HepG2 (cell line): ENCODE measurements around the gene LRRC8D. TPM values are rescaled to one million over a fixed set of nuclear protein-coding genes. Genes with fewer than 3 reads are reported as not detected.

Source experiments
- MAX ChIP-seq: IDR thresholded peaks from 2 replicates; pipeline ENCODE4 v1.6.1; 2012; ENCODE audit warnings: inconsistent platforms
- MEIS1 ChIP-seq: sonication (generic); formaldehyde crosslinking; IDR thresholded peaks from 2 replicates; pipeline ENCODE4 v1.9.0; 2021; ENCODE audit warnings: mild to moderate bottlenecking, missing genetic modification reagents, moderate library complexity, borderline replicate concordance
- MIER3 ChIP-seq: IDR thresholded peaks from 2 replicates; pipeline ENCODE4 v1.6.1; 2016; ENCODE audit warnings: missing compliant biosample characterization, borderline replicate concordance
- NFE2 ChIP-seq: sonication (generic); formaldehyde crosslinking; IDR thresholded peaks from 2 replicates; pipeline ENCODE4 v1.4.0; 2020; ENCODE audit warnings: missing genetic modification reagents
- SIN3B ChIP-seq: fragments of 150-350 bp; IDR thresholded peaks from 2 replicates; pipeline ENCODE4 v1.6.1; 2014; ENCODE audit warnings: low read length
- SRSF4 ChIP-seq: fragments of 200-400 bp; formaldehyde crosslinking; IDR thresholded peaks from one replicate; pipeline ENCODE4 v1.6.1; 2018; ENCODE audit warnings: mild to moderate bottlenecking, low read depth, low read length, moderate library complexity; ENCODE audit not compliant: poor library complexity, severe bottlenecking
- STAT6 ChIP-seq: sonication (generic); formaldehyde crosslinking; IDR thresholded peaks from 2 replicates; pipeline ENCODE4 v1.4.0; 2020; ENCODE audit warnings: missing genetic modification reagents, mild to moderate bottlenecking, borderline replicate concordance
- TCF7 ChIP-seq: sonication (generic); IDR thresholded peaks from 2 replicates; pipeline ENCODE4 v1.6.1; 2016; ENCODE audit warnings: antibody characterized with exemption, low read depth
- ZBTB25 ChIP-seq: IDR thresholded peaks from 2 replicates; pipeline ENCODE4 v1.6.1; 2018; ENCODE audit warnings: missing genetic modification reagents
- ZKSCAN1 ChIP-seq: fragments of 150-350 bp; IDR thresholded peaks from 2 replicates; pipeline ENCODE4 v1.6.1; 2014; ENCODE audit warnings: low read length
- ZNF10 ChIP-seq: sonication (generic); formaldehyde crosslinking; IDR thresholded peaks from 2 replicates; pipeline ENCODE4 v1.4.0; 2020; ENCODE audit warnings: mild to moderate bottlenecking, low read depth, missing genetic modification reagents, borderline replicate concordance
- ZNF17 ChIP-seq: sonication (generic); formaldehyde crosslinking; IDR thresholded peaks from 2 replicates; pipeline ENCODE4 v1.5.0; 2020; ENCODE audit warnings: mild to moderate bottlenecking, missing genetic modification reagents
- ZNF251 ChIP-seq: sonication (generic); formaldehyde crosslinking; IDR thresholded peaks from 2 replicates; pipeline ENCODE4 v1.9.0; 2021; ENCODE audit warnings: mild to moderate bottlenecking, missing genetic modification reagents
- ZNF510 ChIP-seq: sonication (generic); formaldehyde crosslinking; IDR thresholded peaks from 2 replicates; pipeline ENCODE4 v1.4.0; 2020; ENCODE audit warnings: low read depth, mild to moderate bottlenecking, missing genetic modification reagents
- ZNF589 ChIP-seq: sonication (generic); formaldehyde crosslinking; conservative IDR thresholded peaks from 2 replicates; pipeline ENCODE4 v1.8.0; 2022; ENCODE audit warnings: mild to moderate bottlenecking, moderate library complexity, missing genetic modification reagents
- ZNF784 ChIP-seq: sonication (generic); formaldehyde crosslinking; IDR thresholded peaks from 2 replicates; pipeline ENCODE4 v1.5.1; 2020; ENCODE audit warnings: missing genetic modification reagents, mild to moderate bottlenecking, borderline replicate concordance
- polyA plus RNA-seq, 8 experiments: library from polyadenylated mRNA; depleted of rRNA in 3 of 8; stranded (reverse) in 7 of 8; unstranded in 1 of 8; fragments of >200 nt; fragmentation: Illumina TruSeq in 4 of 8; extraction: Trizol in 4 of 8; gene quantifications; 2 replicates each; pipeline versions ENCODE4 v1.2.1 to v1.2.3, GENCODE V29; 2011 to 2016; ENCODE audit warnings: low read depth in 4 of 8, missing spikeins in 1 of 8, mixed read lengths in 1 of 8; ENCODE audit not compliant: insufficient read depth in 1 of 8
- total RNA-seq, 5 experiments: library from RNA; depleted of rRNA; stranded (reverse); fragments of >200 nt; fragmentation: Illumina TruSeq; extraction: Trizol; gene quantifications; 2 replicates each; pipeline ENCODE4 v1.2.3, GENCODE V29; 2016; ENCODE audit warnings: low read depth in 1 of 5
- TF ChIP-seq, protein P1 (sequence below): sonication (generic); formaldehyde crosslinking; IDR thresholded peaks from 2 replicates; pipeline ENCODE4 v1.4.0; 2020; ENCODE audit warnings: mild to moderate bottlenecking, missing genetic modification reagents, borderline replicate concordance
- TF ChIP-seq, protein P2 (sequence below): sonication (generic); formaldehyde crosslinking; IDR thresholded peaks from 2 replicates; pipeline ENCODE4 v1.9.0; 2021; ENCODE audit warnings: missing genetic modification reagents, borderline replicate concordance

LRRC8D gene
- total and polyA plus RNA-seq, 2 of the 13 experiments (the other 11 are each of a cell fraction or from before 2014, with no cell fraction given), result 29.9 to 45.5 TPM

GRCh38 chr1:89810880-89811279 is 10.0 kb upstream of the LRRC8D start (continued):
- TF ChIP-seq, protein P1, sequence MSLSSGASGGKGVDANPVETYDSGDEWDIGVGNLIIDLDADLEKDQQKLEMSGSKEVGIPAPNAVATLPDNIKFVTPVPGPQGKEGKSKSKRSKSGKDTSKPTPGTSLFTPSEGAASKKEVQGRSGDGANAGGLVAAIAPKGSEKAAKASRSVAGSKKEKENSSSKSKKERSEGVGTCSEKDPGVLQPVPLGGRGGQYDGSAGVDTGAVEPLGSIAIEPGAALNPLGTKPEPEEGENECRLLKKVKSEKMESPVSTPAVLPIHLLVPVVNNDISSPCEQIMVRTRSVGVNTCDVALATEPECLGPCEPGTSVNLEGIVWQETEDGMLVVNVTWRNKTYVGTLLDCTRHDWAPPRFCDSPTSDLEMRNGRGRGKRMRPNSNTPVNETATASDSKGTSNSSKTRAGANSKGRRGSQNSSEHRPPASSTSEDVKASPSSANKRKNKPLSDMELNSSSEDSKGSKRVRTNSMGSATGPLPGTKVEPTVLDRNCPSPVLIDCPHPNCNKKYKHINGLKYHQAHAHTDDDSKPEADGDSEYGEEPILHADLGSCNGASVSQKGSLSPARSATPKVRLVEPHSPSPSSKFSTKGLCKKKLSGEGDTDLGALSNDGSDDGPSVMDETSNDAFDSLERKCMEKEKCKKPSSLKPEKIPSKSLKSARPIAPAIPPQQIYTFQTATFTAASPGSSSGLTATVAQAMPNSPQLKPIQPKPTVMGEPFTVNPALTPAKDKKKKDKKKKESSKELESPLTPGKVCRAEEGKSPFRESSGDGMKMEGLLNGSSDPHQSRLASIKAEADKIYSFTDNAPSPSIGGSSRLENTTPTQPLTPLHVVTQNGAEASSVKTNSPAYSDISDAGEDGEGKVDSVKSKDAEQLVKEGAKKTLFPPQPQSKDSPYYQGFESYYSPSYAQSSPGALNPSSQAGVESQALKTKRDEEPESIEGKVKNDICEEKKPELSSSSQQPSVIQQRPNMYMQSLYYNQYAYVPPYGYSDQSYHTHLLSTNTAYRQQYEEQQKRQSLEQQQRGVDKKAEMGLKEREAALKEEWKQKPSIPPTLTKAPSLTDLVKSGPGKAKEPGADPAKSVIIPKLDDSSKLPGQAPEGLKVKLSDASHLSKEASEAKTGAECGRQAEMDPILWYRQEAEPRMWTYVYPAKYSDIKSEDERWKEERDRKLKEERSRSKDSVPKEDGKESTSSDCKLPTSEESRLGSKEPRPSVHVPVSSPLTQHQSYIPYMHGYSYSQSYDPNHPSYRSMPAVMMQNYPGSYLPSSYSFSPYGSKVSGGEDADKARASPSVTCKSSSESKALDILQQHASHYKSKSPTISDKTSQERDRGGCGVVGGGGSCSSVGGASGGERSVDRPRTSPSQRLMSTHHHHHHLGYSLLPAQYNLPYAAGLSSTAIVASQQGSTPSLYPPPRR (CRISPR knock-in tag), result peak; percentile 33; the same call in 1 of the 2 replicates
- TF ChIP-seq MIER3 (peak; percentile 49; the same call in 1 of the 2 replicates), ZNF589 (CRISPR knock-in tag) (no peak), TCF7 (peak; percentile 57), ZNF784 (CRISPR knock-in tag) (no peak), ZNF510 (no peak), SIN3B (no peak), MEIS1 (CRISPR knock-in tag) (no peak), ZNF17 (no peak), ZBTB25 (peak; percentile 47; the same call in 1 of the 2 replicates), ZKSCAN1 (no peak), ZNF251 (CRISPR knock-in tag) (no peak), MAX (no peak), STAT6 (no peak), SRSF4 (no peak), ZNF10 (CRISPR knock-in tag) (no peak), NFE2 (no peak)
- TF ChIP-seq, protein P2, sequence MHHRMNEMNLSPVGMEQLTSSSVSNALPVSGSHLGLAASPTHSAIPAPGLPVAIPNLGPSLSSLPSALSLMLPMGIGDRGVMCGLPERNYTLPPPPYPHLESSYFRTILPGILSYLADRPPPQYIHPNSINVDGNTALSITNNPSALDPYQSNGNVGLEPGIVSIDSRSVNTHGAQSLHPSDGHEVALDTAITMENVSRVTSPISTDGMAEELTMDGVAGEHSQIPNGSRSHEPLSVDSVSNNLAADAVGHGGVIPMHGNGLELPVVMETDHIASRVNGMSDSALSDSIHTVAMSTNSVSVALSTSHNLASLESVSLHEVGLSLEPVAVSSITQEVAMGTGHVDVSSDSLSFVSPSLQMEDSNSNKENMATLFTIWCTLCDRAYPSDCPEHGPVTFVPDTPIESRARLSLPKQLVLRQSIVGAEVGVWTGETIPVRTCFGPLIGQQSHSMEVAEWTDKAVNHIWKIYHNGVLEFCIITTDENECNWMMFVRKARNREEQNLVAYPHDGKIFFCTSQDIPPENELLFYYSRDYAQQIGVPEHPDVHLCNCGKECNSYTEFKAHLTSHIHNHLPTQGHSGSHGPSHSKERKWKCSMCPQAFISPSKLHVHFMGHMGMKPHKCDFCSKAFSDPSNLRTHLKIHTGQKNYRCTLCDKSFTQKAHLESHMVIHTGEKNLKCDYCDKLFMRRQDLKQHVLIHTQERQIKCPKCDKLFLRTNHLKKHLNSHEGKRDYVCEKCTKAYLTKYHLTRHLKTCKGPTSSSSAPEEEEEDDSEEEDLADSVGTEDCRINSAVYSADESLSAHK (CRISPR knock-in tag), result no peak
